SHP77 treated with DMSO at 0.1 percent for 48 hours (cell line): ENCODE results near the gene FBN1.

ENCODE experiments used
- DNase-seq: peaks from one replicate; lab custom pipeline; 2025; lab: John Stamatoyannopoulos, UW

FBN1 gene

GRCh38 chr15:48396020-48396419 is 249.5 kb downstream of the FBN1 start:
- no peak for DNase-seq

- no peak for DNase-seq
Measured at GRCh38 chr15:48395521-48396011, 249.9 kb downstream of the FBN1 start.

GRCh38 chr15:48394970-48395369 is 250.5 kb downstream of the FBN1 start:
- no peak for DNase-seq

- no peak for DNase-seq
Measured at GRCh38 chr15:48393645-48394506, 251.6 kb downstream of the FBN1 start.

GRCh38 chr15:48392356-48392755 is 253.2 kb downstream of the FBN1 start:
- DNase-seq = no peak

- DNase-seq = no peak
Measured at GRCh38 chr15:48391950-48392349, 253.6 kb downstream of the FBN1 start.

- DNase-seq = no peak
Measured at GRCh38 chr15:48389691-48390143, 255.8 kb downstream of the FBN1 start.

- DNase-seq = no peak
Measured at GRCh38 chr15:48388910-48389309, 256.6 kb downstream of the FBN1 start.

GRCh38 chr15:48388016-48388851 is 257.3 kb downstream of the FBN1 start:
- no peak for DNase-seq

- DNase-seq = no peak
Measured at GRCh38 chr15:48385031-48385830, 260.3 kb downstream of the FBN1 start.

- no peak for DNase-seq
Measured at GRCh38 chr15:48384616-48385015, 260.9 kb downstream of the FBN1 start.

GRCh38 chr15:48383031-48383430 is 262.5 kb downstream of the FBN1 start:
- DNase-seq = no peak

- DNase-seq = no peak
Measured at GRCh38 chr15:48381861-48382260, 263.6 kb downstream of the FBN1 start.

- DNase-seq = no peak
Measured at GRCh38 chr15:48380198-48380597, 265.3 kb downstream of the FBN1 start.

GRCh38 chr15:48375767-48376166 is 269.7 kb downstream of the FBN1 start:
- no peak for DNase-seq

GRCh38 chr15:48374472-48374871 is 271.0 kb downstream of the FBN1 start:
- DNase-seq = no peak

- DNase-seq = no peak
Measured at GRCh38 chr15:48373821-48374451, 271.6 kb downstream of the FBN1 start.

- DNase-seq = no peak
Measured at GRCh38 chr15:48371961-48372360, 273.5 kb downstream of the FBN1 start.

GRCh38 chr15:48371550-48371949 is 274.0 kb downstream of the FBN1 start:
- no peak for DNase-seq

- no peak for DNase-seq
Measured at GRCh38 chr15:48370460-48370859, 275.0 kb downstream of the FBN1 start.

GRCh38 chr15:48367483-48367882 is 278.0 kb downstream of the FBN1 start:
- DNase-seq = no peak
